HepG2 (cell line): Measurements from ENCODE around the gene TRIM23. TPM values are rescaled to one million over a fixed set of nuclear protein-coding genes. Genes with fewer than 3 reads are reported as not detected.
A peak's percentile ranks its signal among the peaks of the same experiment; 100 is the strongest.

Source experiments
- DNMT3B ChIP-seq: conservative IDR thresholded peaks from 2 replicates; pipeline ENCODE4 v1.6.1; 2016; ENCODE audit warnings: missing biosample characterization, control low read depth
- GLI4 ChIP-seq: sonication (generic); formaldehyde crosslinking; IDR thresholded peaks from 2 replicates; pipeline ENCODE4 v1.5.1; 2020; ENCODE audit warnings: missing genetic modification reagents, mild to moderate bottlenecking, moderate library complexity, borderline replicate concordance
- HDAC2 ChIP-seq: sonication (generic); formaldehyde crosslinking; IDR thresholded peaks from 2 replicates; pipeline ENCODE4 v1.4.0; 2020; ENCODE audit warnings: missing genetic modification reagents
- HINFP ChIP-seq: sonication (generic); formaldehyde crosslinking; IDR thresholded peaks from 2 replicates; pipeline ENCODE4 v1.4.0; 2020; ENCODE audit warnings: low read depth, mild to moderate bottlenecking, missing genetic modification reagents
- HNRNPK ChIP-seq: fragments of 200-400 bp; formaldehyde crosslinking; IDR thresholded peaks from 2 replicates; pipeline ENCODE4 v1.6.1; 2018; ENCODE audit warnings: low read length, low read depth, moderate library complexity, mild to moderate bottlenecking; ENCODE audit not compliant: poor library complexity, severe bottlenecking
- IRF9 ChIP-seq: sonication (generic); formaldehyde crosslinking; IDR thresholded peaks from 2 replicates; pipeline ENCODE4 v1.8.0; 2022; ENCODE audit warnings: missing genetic modification reagents, mild to moderate bottlenecking, borderline replicate concordance
- PAF1 ChIP-seq: IDR thresholded peaks from 2 replicates; pipeline ENCODE4 v1.6.1; 2016; ENCODE audit warnings: missing genetic modification reagents, missing compliant biosample characterization
- PITX1 ChIP-seq: sonication (generic); formaldehyde crosslinking; IDR thresholded peaks from 2 replicates; pipeline ENCODE4 v1.5.1; 2020; ENCODE audit warnings: mild to moderate bottlenecking, missing genetic modification reagents
- RBM22 ChIP-seq: fragments of 200-400 bp; formaldehyde crosslinking; optimal IDR thresholded peaks from 2 replicates; pipeline ENCODE3; 2017; ENCODE audit warnings: mild to moderate bottlenecking, low read length, moderate library complexity
- SNAPC5 ChIP-seq: sonication (generic); formaldehyde crosslinking; IDR thresholded peaks from 2 replicates; pipeline ENCODE4 v1.8.1; 2023; ENCODE audit warnings: mild to moderate bottlenecking, missing genetic modification reagents, borderline replicate concordance
- STAT6 ChIP-seq: sonication (generic); formaldehyde crosslinking; IDR thresholded peaks from 2 replicates; pipeline ENCODE4 v1.4.0; 2020; ENCODE audit warnings: missing genetic modification reagents, mild to moderate bottlenecking, borderline replicate concordance
- TRIM24 ChIP-seq: sonication (generic); formaldehyde crosslinking; IDR thresholded peaks from 2 replicates; pipeline ENCODE4 v1.8.0; 2022; ENCODE audit warnings: mild to moderate bottlenecking, missing genetic modification reagents
- ZBTB4 ChIP-seq: sonication (generic); formaldehyde crosslinking; IDR thresholded peaks from 2 replicates; pipeline ENCODE4 v1.4.0; 2020; ENCODE audit warnings: missing genetic modification reagents, mild to moderate bottlenecking, borderline replicate concordance
- ZFP90 ChIP-seq: sonication (generic); formaldehyde crosslinking; IDR thresholded peaks from 2 replicates; pipeline ENCODE4 v1.8.0; 2022; ENCODE audit warnings: missing genetic modification reagents, mild to moderate bottlenecking, inconsistent platforms, borderline replicate concordance
- ZMYM4 ChIP-seq: sonication (generic); formaldehyde crosslinking; IDR thresholded peaks from 2 replicates; pipeline ENCODE4 v1.8.1; 2023; ENCODE audit warnings: mild to moderate bottlenecking, missing genetic modification reagents
- ZNF333 ChIP-seq: sonication (generic); formaldehyde crosslinking; IDR thresholded peaks from 2 replicates; pipeline ENCODE4 v1.4.0; 2020; ENCODE audit warnings: mild to moderate bottlenecking, missing genetic modification reagents, borderline replicate concordance
- ZNF556 ChIP-seq: sonication (generic); formaldehyde crosslinking; IDR thresholded peaks from 2 replicates; pipeline ENCODE4 v1.4.0; 2020; ENCODE audit warnings: mild to moderate bottlenecking, missing genetic modification reagents, borderline replicate concordance
- ZNF598 ChIP-seq: sonication (generic); formaldehyde crosslinking; IDR thresholded peaks from 2 replicates; pipeline ENCODE4 v1.5.1; 2020; ENCODE audit warnings: mild to moderate bottlenecking, missing genetic modification reagents, borderline replicate concordance
- polyA plus RNA-seq, 8 experiments: library from polyadenylated mRNA; depleted of rRNA in 3 of 8; stranded (reverse) in 7 of 8; unstranded in 1 of 8; fragments of >200 nt; fragmentation: Illumina TruSeq in 4 of 8; extraction: Trizol in 4 of 8; gene quantifications; 2 replicates each; pipeline versions ENCODE4 v1.2.1 to v1.2.3, GENCODE V29; 2011 to 2016; ENCODE audit warnings: low read depth in 4 of 8, missing spikeins in 1 of 8, mixed read lengths in 1 of 8; ENCODE audit not compliant: insufficient read depth in 1 of 8
- total RNA-seq, 5 experiments: library from RNA; depleted of rRNA; stranded (reverse); fragments of >200 nt; fragmentation: Illumina TruSeq; extraction: Trizol; gene quantifications; 2 replicates each; pipeline ENCODE4 v1.2.3, GENCODE V29; 2016; ENCODE audit warnings: low read depth in 1 of 5

Gene TRIM23
- total and polyA plus RNA-seq, 2 of the 13 experiments (the other 11 are each of a cell fraction or from before 2014, with no cell fraction given): 4.6 to 11.4 TPM

- TF ChIP-seq ZBTB4 (no peak), PAF1 (no peak), GLI4 (CRISPR knock-in tag) (no peak), RBM22 (peak; percentile 19), HNRNPK (no peak), PITX1 (CRISPR knock-in tag) (no peak), ZFP90 (CRISPR knock-in tag) (no peak), HDAC2 (peak; percentile 68), ZNF598 (CRISPR knock-in tag) (no peak), HINFP (CRISPR knock-in tag) (no peak), ZMYM4 (CRISPR knock-in tag) (no peak), ZNF333 (CRISPR knock-in tag) (no peak), SNAPC5 (CRISPR knock-in tag) (no peak), DNMT3B (CRISPR knock-in tag) (no peak), IRF9 (CRISPR knock-in tag) (no peak), TRIM24 (CRISPR knock-in tag) (no peak), ZNF556 (no peak), STAT6 (CRISPR knock-in tag) (0 out of 2 replicates have a peak, but pooled peaks have one; percentile 59)
Measured at GRCh38 chr5:65624571-65625555, 730 bp upstream of the TRIM23 start, which contains the start of the genes SHLD3 and TRAPPC13 (continued).
